Measurements from ENCODE around the gene CUBN. TPM values are rescaled to one million over a fixed set of nuclear protein-coding genes. Genes with fewer than 3 reads are reported as not detected.

CUBN gene
- total RNA-seq, 1 experiment from 2014 or later = 0.07 TPM

DNA sequence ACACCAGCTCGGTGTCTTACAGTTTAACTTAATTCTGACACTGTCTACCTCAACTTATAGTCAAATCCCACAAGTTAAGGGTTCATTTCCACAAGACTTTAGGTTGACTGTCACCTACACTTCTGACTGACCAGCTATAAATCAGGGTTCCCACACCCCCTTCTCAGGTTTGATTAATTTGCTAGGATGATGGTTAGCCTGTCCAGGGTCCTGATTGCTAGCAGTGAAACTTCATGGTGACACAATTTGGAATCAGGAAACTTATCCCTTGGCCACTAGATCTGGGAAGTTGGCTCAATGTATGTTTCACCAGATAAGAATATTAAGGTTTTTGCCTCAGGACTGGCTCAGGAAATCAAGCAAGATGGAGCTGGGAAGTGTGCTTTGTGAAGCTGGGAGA lies 309.6 kb downstream of the CUBN start:
- no peak for DNase-seq
- peaks cover 11% of the 10 kb centered on the region; the same call in 1 of the 2 replicates for H3K9me3 ChIP-seq (ENCODE audit: insufficient read depth, low read depth)

DNA sequence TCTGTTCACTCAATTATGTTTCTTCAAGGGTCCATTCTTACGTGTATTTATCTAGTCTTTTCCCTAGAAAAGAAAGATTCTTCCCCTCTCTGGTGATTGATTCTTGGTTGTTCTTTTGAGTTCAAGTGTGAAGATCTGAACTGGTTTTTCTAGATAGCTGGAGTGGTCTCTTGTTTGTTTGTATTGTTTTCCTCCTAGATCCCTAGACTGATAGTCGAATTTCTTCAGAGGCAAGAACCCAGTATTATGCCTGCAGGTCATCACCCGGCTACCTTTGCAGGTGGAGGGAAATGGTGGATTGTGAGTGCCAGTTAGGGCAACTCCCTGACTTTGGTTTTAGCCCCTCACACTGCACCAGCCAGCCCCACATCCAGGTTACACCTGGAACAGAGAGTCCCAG lies 310.2 kb downstream of the CUBN start:
- Histone ChIP-seq H3K4me1 (replicated peaks; ENCODE audit: insufficient read depth) (peaks cover 29% of the 10 kb centered on the region), H3K36me3 (ENCODE audit: low read depth) (no peaks in the 10 kb centered on the region), H3K4me2 (peak overlapping the region; percentile 40), H3K79me2 (ENCODE audit: low read depth) (peaks cover 14% of the 10 kb centered on the region), H3K9me2 (ENCODE audit: insufficient read depth) (no peaks in the 10 kb centered on the region), H4K20me1 (ENCODE audit: insufficient read depth) (no peaks in the 10 kb centered on the region), H3K27ac (no peak overlapping the region), H3K9me3 (ENCODE audit: insufficient read depth, low read depth) (peaks cover 11% of the 10 kb centered on the region; the same call in 1 of the 2 replicates), H3K27me3 (ENCODE audit: insufficient read depth, low read depth) (no peaks in the 10 kb centered on the region), H2AFZ (peak overlapping the region; percentile 42), H3K4me3 (no peak overlapping the region), H3F3A (ENCODE audit: insufficient read depth, low read depth) (no peaks in the 10 kb centered on the region)
- ChIA-PET CTCF (no interaction called here), POLR2A (ENCODE audit: unreplicated experiment) (no interaction called here)
- no TSS peak for BruUV-seq (replicated peaks)
- intact Hi-C loops (cut with micrococcal nuclease; ENCODE audit: unreplicated experiment) = no loop called here
- no peak for TF ChIP-seq EZH2 (IDR thresholded peaks at IDR 0.05; ENCODE audit: low read depth)
- TF ChIP-seq, protein P1, sequence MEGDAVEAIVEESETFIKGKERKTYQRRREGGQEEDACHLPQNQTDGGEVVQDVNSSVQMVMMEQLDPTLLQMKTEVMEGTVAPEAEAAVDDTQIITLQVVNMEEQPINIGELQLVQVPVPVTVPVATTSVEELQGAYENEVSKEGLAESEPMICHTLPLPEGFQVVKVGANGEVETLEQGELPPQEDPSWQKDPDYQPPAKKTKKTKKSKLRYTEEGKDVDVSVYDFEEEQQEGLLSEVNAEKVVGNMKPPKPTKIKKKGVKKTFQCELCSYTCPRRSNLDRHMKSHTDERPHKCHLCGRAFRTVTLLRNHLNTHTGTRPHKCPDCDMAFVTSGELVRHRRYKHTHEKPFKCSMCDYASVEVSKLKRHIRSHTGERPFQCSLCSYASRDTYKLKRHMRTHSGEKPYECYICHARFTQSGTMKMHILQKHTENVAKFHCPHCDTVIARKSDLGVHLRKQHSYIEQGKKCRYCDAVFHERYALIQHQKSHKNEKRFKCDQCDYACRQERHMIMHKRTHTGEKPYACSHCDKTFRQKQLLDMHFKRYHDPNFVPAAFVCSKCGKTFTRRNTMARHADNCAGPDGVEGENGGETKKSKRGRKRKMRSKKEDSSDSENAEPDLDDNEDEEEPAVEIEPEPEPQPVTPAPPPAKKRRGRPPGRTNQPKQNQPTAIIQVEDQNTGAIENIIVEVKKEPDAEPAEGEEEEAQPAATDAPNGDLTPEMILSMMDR (conservative IDR thresholded peaks at IDR 0.05) = no peak
- DNase-seq = peak in 1 of 2 experiments; percentile 59

More for the DNA sequence above, 309.6 kb downstream of the CUBN start:
- Histone ChIP-seq H3K27ac (no peak overlapping the region), H3K4me3 (no peak overlapping the region), H3K36me3 (ENCODE audit: low read depth) (no peaks in the 10 kb centered on the region), H3F3A (ENCODE audit: insufficient read depth, low read depth) (no peaks in the 10 kb centered on the region), H3K4me2 (peak overlapping the region; percentile 40; the same call in 1 of the 2 replicates), H3K27me3 (ENCODE audit: insufficient read depth, low read depth) (no peaks in the 10 kb centered on the region), H3K4me1 (replicated peaks; ENCODE audit: insufficient read depth) (peaks cover 29% of the 10 kb centered on the region), H3K79me2 (ENCODE audit: low read depth) (peaks cover 14% of the 10 kb centered on the region), H3K9me2 (ENCODE audit: insufficient read depth) (no peaks in the 10 kb centered on the region), H4K20me1 (ENCODE audit: insufficient read depth) (no peaks in the 10 kb centered on the region), H2AFZ (no peak overlapping the region)
- POLR2A ChIA-PET (ENCODE audit: unreplicated experiment) = no interaction called here
- TF ChIP-seq, protein P1 (conservative IDR thresholded peaks at IDR 0.05) = no peak
- no peak for TF ChIP-seq EZH2 (IDR thresholded peaks at IDR 0.05; ENCODE audit: low read depth)
- intact Hi-C loops (cut with micrococcal nuclease; ENCODE audit: unreplicated experiment) = loop anchor here (10.0 kb wide), 2 partner anchors 635 to 775 kb away; partner anchors contain the start of gene ST8SIA6
- CTCF ChIA-PET = no interaction called here
- no TSS peak for BruUV-seq (replicated peaks)

DNA sequence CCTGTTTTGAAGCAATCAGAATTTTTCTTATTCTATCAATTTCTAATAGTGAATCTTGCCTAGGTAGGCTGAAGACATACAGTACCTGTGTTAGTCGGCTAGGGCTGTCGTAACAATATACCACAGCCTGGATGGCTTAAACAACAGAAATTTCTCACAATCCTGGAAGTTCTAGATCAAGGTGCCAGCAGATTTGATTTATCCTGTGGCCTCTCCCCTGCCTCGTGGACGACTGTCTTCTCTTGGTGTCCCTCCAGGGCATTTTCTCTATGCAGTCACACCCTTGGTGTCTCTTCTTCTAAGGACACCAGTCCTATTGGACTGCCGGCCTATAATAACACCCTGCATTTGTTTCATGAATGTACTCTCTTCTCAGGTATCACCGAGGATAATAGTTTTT lies 310.6 kb downstream of the CUBN start:
- no peak overlapping the region for H3K27ac ChIP-seq
- H3K36me3 ChIP-seq (ENCODE audit: low read depth) = no peaks in the 10 kb centered on the region
- H3K9me2 ChIP-seq (ENCODE audit: insufficient read depth) = no peaks in the 10 kb centered on the region
- intact Hi-C loops (cut with micrococcal nuclease; ENCODE audit: unreplicated experiment) = no loop called here
- H3K27me3 ChIP-seq (ENCODE audit: insufficient read depth, low read depth) = no peaks in the 10 kb centered on the region
- TF ChIP-seq EZH2 (IDR thresholded peaks at IDR 0.05; ENCODE audit: low read depth) = no peak
- peaks cover 29% of the 10 kb centered on the region for H3K4me1 ChIP-seq (replicated peaks; ENCODE audit: insufficient read depth)
- H3F3A ChIP-seq (ENCODE audit: insufficient read depth, low read depth) = no peaks in the 10 kb centered on the region
- ChIA-PET POLR2A (ENCODE audit: unreplicated experiment) (no interaction called here), CTCF (no interaction called here)
- H2AFZ ChIP-seq = peak overlapping the region; percentile 42
- H3K4me2 ChIP-seq = peak overlapping the region; percentile 40
- H3K79me2 ChIP-seq (ENCODE audit: low read depth) = peaks cover 14% of the 10 kb centered on the region
- BruUV-seq (replicated peaks) = no TSS peak
- no peak overlapping the region for H3K4me3 ChIP-seq
- H3K9me3 ChIP-seq (ENCODE audit: insufficient read depth, low read depth) = peaks cover 11% of the 10 kb centered on the region; the same call in 1 of the 2 replicates
- DNase-seq = no peak
- no peaks in the 10 kb centered on the region for H4K20me1 ChIP-seq (ENCODE audit: insufficient read depth)
